ENCODE results near the gene GNG8.

Gene GNG8

DNA sequence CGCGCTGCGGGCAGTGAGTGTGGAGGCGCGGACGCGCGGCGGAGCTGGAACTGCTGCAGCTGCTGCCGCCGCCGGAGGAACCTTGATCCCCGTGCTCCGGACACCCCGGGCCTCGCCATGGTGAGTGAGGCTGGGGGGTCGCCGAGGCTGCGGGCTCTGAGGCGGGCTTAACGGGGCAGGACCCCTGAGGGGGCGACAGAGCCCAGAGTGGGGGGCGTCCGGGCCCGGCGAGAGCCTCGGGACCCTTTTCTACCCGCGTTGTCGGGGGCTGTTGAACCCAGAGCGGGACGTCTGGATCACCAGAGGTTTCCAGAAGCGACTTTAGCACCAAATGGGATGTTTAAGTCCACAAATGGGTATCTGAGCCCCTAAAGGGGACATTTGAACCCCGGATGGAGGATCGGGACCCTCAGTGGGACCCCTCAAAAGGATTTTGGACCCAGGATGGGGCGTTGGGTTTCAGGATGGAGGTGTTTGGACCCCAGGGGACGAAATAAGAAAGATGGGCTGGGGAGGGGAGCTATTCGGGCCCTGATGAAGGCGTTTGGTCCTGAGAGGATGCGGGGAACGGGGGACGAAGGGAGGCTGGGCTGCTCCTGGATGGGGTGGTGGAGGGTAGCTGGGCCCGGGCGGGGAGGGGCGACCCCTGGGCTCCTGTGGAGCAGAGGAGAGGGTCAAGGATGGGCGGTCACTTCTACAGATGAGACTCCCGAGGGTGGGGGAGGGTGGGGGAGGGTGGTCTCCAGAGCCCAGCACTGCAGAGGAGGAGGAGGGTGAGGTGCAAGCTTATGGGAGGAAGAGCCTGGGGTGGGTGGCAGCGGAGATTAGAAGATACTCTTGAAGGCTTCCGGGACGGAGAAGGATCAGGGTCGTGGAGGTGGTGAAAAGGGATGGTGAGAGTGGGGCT, 34.4 kb downstream of the GNG8 start, which contains the start of gene CALM3:
Gene CALM3 (plus strand): TSS at position 13 of the 907 bp plus-strand sequence. CDS start 105 bp downstream, at position 118.
- no peak for DNase-seq

DNA sequence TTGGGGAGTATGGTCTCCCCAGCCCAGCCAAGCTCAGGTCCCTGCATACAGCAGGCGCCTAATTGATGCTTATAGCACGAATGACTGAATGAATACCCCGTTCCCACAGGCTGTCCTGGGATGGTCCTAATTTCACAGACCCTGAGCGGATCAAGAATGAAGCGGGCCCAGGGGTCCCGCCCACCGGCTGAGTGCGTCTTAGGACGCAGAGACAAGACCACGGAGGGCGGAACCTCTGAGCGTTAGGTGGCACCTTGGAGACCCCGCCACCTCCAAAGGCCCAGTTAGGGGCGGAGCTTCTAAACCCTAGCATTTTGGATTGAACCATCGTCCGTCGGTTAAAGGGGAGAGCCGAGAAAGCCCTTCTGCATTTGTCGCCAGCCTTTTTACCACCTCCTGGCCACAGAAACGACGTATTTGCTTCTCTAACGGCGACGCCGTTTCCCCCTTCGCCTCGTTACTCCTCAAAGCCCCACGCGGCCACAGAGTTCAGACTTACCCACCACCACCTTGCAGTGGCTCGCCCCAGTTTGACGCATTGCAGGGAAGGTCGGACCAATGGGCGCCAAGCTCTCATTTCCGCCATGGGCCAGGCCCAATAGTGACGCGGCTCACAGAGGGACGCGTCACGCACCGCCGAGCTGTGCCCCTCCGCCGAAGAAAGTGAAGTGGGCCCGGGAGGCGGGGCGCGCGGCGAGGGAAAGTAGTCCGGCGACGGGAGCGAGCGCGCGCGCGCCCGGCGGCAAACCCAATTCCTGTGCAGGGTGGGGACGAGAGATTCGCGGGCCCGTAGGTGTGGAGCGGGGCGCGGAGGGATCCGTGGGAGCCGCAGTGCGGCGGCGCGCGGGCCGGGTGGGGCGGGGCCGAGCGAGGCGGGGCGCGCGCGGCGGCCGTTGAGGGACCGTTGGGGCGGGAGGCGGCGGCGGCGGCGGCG, 35.4 kb downstream of the GNG8 start:
- DNase-seq, result peak; percentile 90

GRCh38 chr19:46599716-46600373, 36.2 kb downstream of the GNG8 start:
- no peak for DNase-seq

GRCh38 chr19:46598372-46598917, 37.6 kb downstream of the GNG8 start:
- no peak for DNase-seq

DNA sequence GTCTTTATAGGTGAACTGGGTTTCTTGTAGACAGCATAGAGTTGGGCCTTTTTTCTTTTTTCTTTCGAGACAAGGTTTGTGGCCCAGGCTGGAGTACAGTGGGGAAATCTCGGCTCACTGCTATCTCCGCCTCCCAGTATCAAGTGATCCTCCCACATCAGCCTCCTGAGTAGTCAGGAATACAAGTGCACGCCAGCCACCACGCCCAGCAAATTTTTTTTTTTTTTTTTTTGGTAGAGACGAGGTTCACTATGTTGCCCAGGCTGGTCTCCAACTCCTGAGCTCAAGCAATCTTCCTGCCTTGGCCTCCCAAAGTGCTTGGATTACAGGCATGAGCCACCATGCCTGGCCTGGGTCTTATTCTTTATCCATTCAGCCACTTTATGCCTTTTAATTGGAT, 40.0 kb downstream of the GNG8 start:
- DNase-seq, result no peak

GRCh38 chr19:46591870-46592269, 44.1 kb downstream of the GNG8 start:
- DNase-seq, result no peak

DNA sequence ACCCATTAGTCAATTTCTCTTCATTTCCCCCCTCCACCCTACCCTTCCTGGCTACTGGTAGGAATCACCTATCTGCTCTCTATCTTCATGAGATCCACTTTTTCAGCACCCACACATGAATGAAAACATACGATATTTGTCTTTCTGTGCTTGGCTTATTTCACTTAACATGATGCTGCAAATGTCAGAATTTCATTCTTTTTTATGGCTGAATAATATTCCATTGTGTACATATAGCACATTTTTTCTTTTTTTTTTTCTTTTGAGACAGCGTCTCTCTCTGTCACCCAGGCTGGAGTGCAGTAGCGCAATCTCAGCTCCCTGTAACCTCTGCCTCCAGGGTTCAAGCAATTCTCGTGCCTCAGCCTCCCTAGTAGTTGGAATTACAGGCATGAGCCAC, 44.7 kb downstream of the GNG8 start:
- DNase-seq, result no peak

DNA sequence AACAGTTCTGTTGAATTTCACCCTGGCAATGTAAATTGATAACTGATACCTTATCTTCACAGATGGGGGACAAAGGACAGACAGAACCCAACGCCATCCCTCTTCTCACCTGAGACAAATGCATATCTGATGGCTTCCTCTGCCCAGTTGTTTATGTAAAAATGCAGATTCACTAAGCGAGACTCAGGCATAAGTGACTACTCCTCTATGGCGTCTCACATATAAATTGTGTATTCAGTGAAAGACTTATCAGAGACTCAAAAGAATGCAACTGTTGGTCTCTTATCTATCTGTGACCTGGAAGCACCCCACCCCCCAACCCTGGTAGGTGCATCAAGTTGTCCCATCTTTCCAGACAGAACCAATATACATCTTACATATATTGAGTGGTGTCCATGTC, 48.1 kb downstream of the GNG8 start:
- DNase-seq, result no peak

- no peak for DNase-seq
Measured at GRCh38 chr19:46586294-46586693, 49.7 kb downstream of the GNG8 start.

DNA sequence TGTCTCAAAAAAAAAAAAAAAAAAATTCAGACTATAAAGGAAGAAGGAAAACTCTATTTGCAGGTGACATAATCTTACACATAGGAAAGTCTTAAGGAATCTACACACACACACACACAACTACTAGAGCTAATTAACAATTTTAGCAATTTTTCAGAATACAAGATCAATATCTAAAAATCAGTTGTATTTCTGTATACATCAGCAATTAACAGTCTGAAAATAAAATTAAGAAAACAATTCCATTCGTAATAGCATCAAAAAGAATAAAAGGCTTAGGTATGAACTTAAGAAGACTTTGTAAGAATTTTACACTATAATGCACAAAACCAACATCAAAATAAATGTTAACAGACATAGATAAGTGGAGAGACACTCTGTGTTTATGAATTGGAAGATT, 50.5 kb downstream of the GNG8 start:
- DNase-seq, result no peak
